ENCODE results near the gene RETSAT. TPM values are rescaled to one million over a fixed set of nuclear protein-coding genes. Genes with fewer than 3 reads are reported as not detected.

RETSAT gene
- total and polyA plus RNA-seq, 2 of the 4 experiments (the other 2 are of a cell fraction), result 25.6 to 32.3 TPM

GRCh38 chr2:85308896-85309555 lies 45.3 kb downstream of the RETSAT start:
- Histone ChIP-seq H2BK15ac (ENCODE audit: low read depth, low read length) (no peak overlapping the region; the same call in 2 of the 3 replicates), H2BK5ac (ENCODE audit: low read depth, low read length, poor library complexity, severe bottlenecking) (peak overlapping the region; percentile 23), H3K23ac (ENCODE audit: low read depth, low read length) (peak overlapping the region; percentile 59; the same call in 1 of the 2 replicates), H3K9me1 (ENCODE audit: insufficient read depth, low read length) (peaks cover 16% of the 10 kb centered on the region), H4K8ac (ENCODE audit: low read depth in 2 of 2, low read length in 2 of 2) (peak overlapping the region in 1 of 2 experiments; percentile 9; a peak in 1 of 4 replicates), H3K4me2 (ENCODE audit: low read depth, low read length) (no peak overlapping the region), H2BK20ac (ENCODE audit: low read depth, low read length) (no peak overlapping the region), H3K79me1 (ENCODE audit: low read depth in 1 of 2, low read length in 2 of 2) (peaks cover 3 to 35% of the 10 kb centered on the region in 2 experiments; a peak in 2 of 4 replicates), H3K27me3 (ENCODE audit: control insufficient read depth, insufficient read depth, low read length) (no peaks in the 10 kb centered on the region), H3K27ac (ENCODE audit: insufficient read depth, low read length) (peak overlapping the region; percentile 69), H2BK120ac (ENCODE audit: low read depth, low read length) (no peak overlapping the region), H2AK5ac (ENCODE audit: low read depth, low read length) (peak overlapping the region; percentile 45), H3K36me3 (ENCODE audit: control insufficient read depth, insufficient read depth, low read length) (peaks cover 40% of the 10 kb centered on the region), H3K9me3 (ENCODE audit: control insufficient read depth, insufficient read depth, low read length) (no peaks in the 10 kb centered on the region), H4K20me1 (ENCODE audit: insufficient read depth, low read length) (peaks cover 12% of the 10 kb centered on the region; the same call in 1 of the 2 replicates), H3K4me1 (ENCODE audit: control insufficient read depth, insufficient read depth, low read length) (peaks cover 23% of the 10 kb centered on the region), H3K9ac (ENCODE audit: low read depth, low read length) (no peak overlapping the region), H4K5ac (ENCODE audit: low read depth, low read length) (no peak overlapping the region), H3K4me3 (ENCODE audit: insufficient read depth, low read depth, low read length) (no peak overlapping the region), H3K14ac (replicated peaks; ENCODE audit: low read depth, low read length) (peak overlapping the region; percentile 68), H4K91ac (ENCODE audit: insufficient read depth, low read depth, low read length) (peak overlapping the region; percentile 11; the same call in 1 of the 2 replicates), H3K18ac (ENCODE audit: low read depth, low read length) (no peak overlapping the region), H3K4ac (ENCODE audit: low read depth, low read length) (peak overlapping the region; percentile 52), H2AK9ac (replicated peaks; ENCODE audit: low read depth, low read length, poor library complexity) (peak overlapping the region; percentile 6), H2AFZ (replicated peaks; ENCODE audit: low read length, poor library complexity) (peak overlapping the region; percentile 70), H3K56ac (ENCODE audit: extremely low read depth, insufficient read depth, low read length) (no peak overlapping the region)
- intact Hi-C loops (cut with micrococcal nuclease), result no loop called here
- POLR2A ChIA-PET (ENCODE audit: unreplicated experiment), result interaction anchor here (0.6 kb wide), 2 partner anchors 240 to 328 kb away, joined by 3 to 5 read pairs; no protein-coding TSS in a partner anchor
- dilution Hi-C loops (cut with HindIII; ENCODE audit: low sequenced_read_pairs, unreplicated experiment), result no loop called here
- BruUV-seq (replicated peaks), result TSS peak; percentile 84
- DNase-seq (peak; percentile 67), ATAC-seq (ENCODE audit: low read depth) (peak; percentile 64)
- in situ Hi-C loops (cut with MboI; ENCODE audit: low sequenced_read_pairs), result no loop called here
- CTCF ChIA-PET, result interaction anchor here (0.6 to 1.5 kb wide), 2 partner anchors 9 to 303 kb away, joined by 3 to 6 read pairs; no protein-coding TSS in a partner anchor
- WGBS, 2 experiments (ENCODE audit: extremely low coverage in 2 of 2, insufficient read length in 1 of 2), result 25% methylated on average over 4 of the region's 15 CpGs; no CpG with 5 or more reads in 1 of the 2 experiments
- no peak for TF ChIP-seq CEBPB (IDR thresholded peaks at IDR 0.05; ENCODE audit: low read depth, low read length)
- peak; percentile 49 for TF ChIP-seq FOS (IDR thresholded peaks at IDR 0.05; ENCODE audit: low read depth, low read length)
- TF ChIP-seq BHLHE40 (IDR thresholded peaks at IDR 0.05; ENCODE audit: low read depth, low read length), result peak; percentile 18; the same call in 1 of the 2 replicates
- no peak; the same call in 1 of the 2 replicates for TF ChIP-seq MAZ (IDR thresholded peaks at IDR 0.05; ENCODE audit: borderline replicate concordance, low read depth, low read length)
- TF ChIP-seq USF2 (IDR thresholded peaks at IDR 0.05; ENCODE audit: low read depth, low read length), result peak; percentile 79

Data from IMR-90 (cell line).